Right cardiac atrium (tissue), 5 donors: Measurements from ENCODE around the gene SH2B3. TPM values are rescaled to one million over a fixed set of nuclear protein-coding genes. Genes with fewer than 3 reads are reported as not detected.
A peak's percentile ranks its signal among the peaks of the same experiment; 100 is the strongest.

Experiments used
- ATAC-seq, 2 donors: fragments of 200-7000 bp; cut with Tn5 transposase; one replicate each; pipeline versions ENCODE4 v1.8.0 to v1.9.1; 2020; ENCODE audit warnings: moderate library complexity in 2 of 2, mild to moderate bottlenecking in 1 of 2
- DNase-seq, 3 donors: peaks; one replicate each; pipeline ENCODE4 v3.0.0-alpha.2; 2020
- H3K27ac ChIP-seq: one replicate; pipeline ENCODE4 v1.5.1; 2013; ENCODE audit warnings: mild to moderate bottlenecking, low read length, control low read depth, moderate library complexity
- H3K27me3 ChIP-seq: one replicate; pipeline ENCODE4 v1.6.1; 2013; ENCODE audit not compliant: control insufficient read depth, insufficient read depth
- H3K4me1 ChIP-seq: one replicate; pipeline ENCODE4 v1.6.1; 2013; ENCODE audit warnings: low read length; ENCODE audit not compliant: control insufficient read depth, insufficient read depth
- H3K4me3 ChIP-seq: one replicate; pipeline ENCODE4 v1.5.1; 2013; ENCODE audit warnings: low read length, control low read depth
- H3K9me3 ChIP-seq: one replicate; pipeline ENCODE4 v1.6.1; 2013; ENCODE audit warnings: low read length; ENCODE audit not compliant: control insufficient read depth
- WGBS: extraction: QIAGEN DNeasy Blood & Tissue Kit; methylation state at CpG from one replicate; pipeline ENCODE4 v1.1.7; 2013; 5-methylcytosine and 5-hydroxymethylcytosine counted together
- intact Hi-C, 4 donors: fragments of 100-400 bp; cut with DNase I; formaldehyde crosslinking; loops; one replicate each; pipeline versions ENCODE4 v1.11.0 to v1.14.0; 2022 to 2023
- long read RNA-seq, 4 donors: library from polyadenylated mRNA; unstranded; transcript quantifications; one replicate each; pipeline ENCODE4 v2.0.0, GENCODE V29; 2020 to 2021
- polyA plus RNA-seq: library from polyadenylated mRNA; stranded (reverse); fragments of 200-250 nt; gene quantifications from one replicate; pipeline ENCODE4 v1.2.3, GENCODE V29; 2013
- total RNA-seq, 4 donors: library from RNA; stranded (reverse); fragmentation: NEBNext Ultra II Directional; extraction: Animal tissue kit (Norgen Biotek cat#: 25700); gene quantifications; one replicate each; pipeline ENCODE4 v1.2.1, GENCODE V29; 2021
- donor health status: healthy with polysubstance abuse.
- donor health status: DM: no; HTN: yes; CAD: no.
- donor health status: DM: no; HTN: no; CAD: no.
- donor health status: DM: no; HTN: yes; CAD: no; lungs with severe emphysema.
- donor health status: DM: yes; HTN: yes; CAD: no.

The SH2B3 gene
- 10 to 100 TPM; 24.9 to 31.2 (median 29.2) TPM for total RNA-seq
- polyA plus RNA-seq = 10.3 TPM
- long read RNA-seq, donor 1, full-length matches to known transcripts = 12 of 81 reads
- long read RNA-seq, donor 1, partial matches to known transcripts = 58 of 81 reads
- long read RNA-seq, donor 1, other reads (novel, unspliced or antisense) = 11 of 81 reads
- long read RNA-seq, donor 2, full-length matches to known transcripts = 12 of 24 reads
- long read RNA-seq, donor 2, partial matches to known transcripts = 10 of 24 reads
- long read RNA-seq, donor 2, other reads (novel, unspliced or antisense) = 2 of 24 reads
- long read RNA-seq, donor 3, partial matches to known transcripts = 74 of 76 reads
- long read RNA-seq, donor 3, other reads (novel, unspliced or antisense) = 2 of 76 reads
- long read RNA-seq, donor 4, full-length matches to known transcripts = 7 of 31 reads
- long read RNA-seq, donor 4, partial matches to known transcripts = 21 of 31 reads
- long read RNA-seq, donor 4, other reads (novel, unspliced or antisense) = 3 of 31 reads

DNA sequence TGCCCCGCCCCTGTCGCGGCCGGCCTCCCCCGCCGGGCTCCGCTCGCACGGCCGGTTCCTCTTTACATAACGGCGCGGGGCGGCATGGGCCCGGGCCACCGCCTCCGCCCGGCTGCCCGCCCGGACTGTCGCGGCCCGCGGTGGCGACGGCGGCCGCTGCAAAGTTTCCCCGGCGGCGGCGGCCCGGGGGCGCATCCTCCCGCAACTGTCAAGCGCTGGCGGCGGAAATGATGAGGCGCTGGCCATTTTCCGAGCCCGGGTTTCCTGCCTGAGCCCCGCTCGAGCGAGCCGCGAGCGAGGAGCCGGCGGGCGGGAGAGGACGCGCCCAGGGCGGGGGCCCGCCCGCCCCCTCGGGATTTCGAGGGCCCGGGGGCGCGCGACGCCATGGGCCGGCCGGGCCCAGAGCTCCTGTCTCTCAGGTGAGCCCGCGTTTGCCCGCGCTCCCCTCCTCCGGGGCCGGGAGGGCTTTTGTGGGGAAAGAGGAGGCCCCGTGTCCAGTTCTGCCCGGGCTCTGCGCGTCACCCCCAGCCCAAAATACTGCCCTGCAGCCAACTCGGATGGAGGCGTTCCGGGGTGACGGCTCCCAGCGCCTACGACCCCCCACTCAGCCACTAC lies at the start of gene SH2B3:
TSS of gene SH2B3 (plus strand) at position 65 of the 615 bp plus-strand sequence. CDS start 12,223 bp downstream, outside the sequence.
- Histone ChIP-seq H3K4me1 (peaks cover 27% of the 10 kb centered on the region), H3K9me3 (no peaks in the 10 kb centered on the region), H3K27me3 (no peaks in the 10 kb centered on the region), H3K27ac (peak within 1 kb of the TSS; percentile 75), H3K4me3 (peak within 1 kb of the TSS; percentile 79)
- intact Hi-C loops = loop anchor here in 1 of 4 donors (5.0 kb wide), 1 partner anchor 41 kb away; no protein-coding TSS in a partner anchor
- peak in 2 of 3 donors; percentile 80 to 93 for DNase-seq
- under 1% methylated on average over 80 of the region's 80 CpGs for WGBS
- ATAC-seq = peak; percentile 0 to 3

- DNase-seq (peak in 1 of 3 donors; percentile 43), ATAC-seq (no peak)
- H3K27ac ChIP-seq = no peak overlapping the region
- no peak overlapping the region for H3K4me3 ChIP-seq
- intact Hi-C loops = no loop called here
- 64% methylated on average over 11 of the region's 11 CpGs for WGBS
- H3K27me3 ChIP-seq = no peaks in the 10 kb centered on the region
- no peaks in the 10 kb centered on the region for H3K4me1 ChIP-seq
- no peaks in the 10 kb centered on the region for H3K9me3 ChIP-seq
Measured at GRCh38 chr12:111359231-111359913, 46.4 kb upstream of the SH2B3 start.

GRCh38 chr12:111359914-111360276 lies 45.8 kb upstream of the SH2B3 start:
- no peak for ATAC-seq
- H3K9me3 ChIP-seq = no peaks in the 10 kb centered on the region
- intact Hi-C loops = no loop called here
- H3K4me3 ChIP-seq = no peak overlapping the region
- no peak overlapping the region for H3K27ac ChIP-seq
- no peak for DNase-seq
- no peaks in the 10 kb centered on the region for H3K27me3 ChIP-seq
- WGBS = 61% methylated on average over 5 of the region's 5 CpGs
- no peaks in the 10 kb centered on the region for H3K4me1 ChIP-seq

- no peaks in the 10 kb centered on the region for H3K9me3 ChIP-seq
- no peaks in the 10 kb centered on the region for H3K4me1 ChIP-seq
- ATAC-seq (no peak), DNase-seq (peak in 1 of 3 donors; percentile 46)
- H3K27me3 ChIP-seq = no peaks in the 10 kb centered on the region
- intact Hi-C loops = no loop called here
- WGBS = 70% methylated on average over 9 of the region's 9 CpGs
- H3K27ac ChIP-seq = no peak overlapping the region
- no peak overlapping the region for H3K4me3 ChIP-seq
Measured at GRCh38 chr12:111360325-111360930, 45.3 kb upstream of the SH2B3 start.

- no peaks in the 10 kb centered on the region for H3K4me1 ChIP-seq
- H3K27ac ChIP-seq = no peak overlapping the region
- 50% methylated on average over 13 of the region's 13 CpGs for WGBS
- DNase-seq (no peak), ATAC-seq (no peak)
- intact Hi-C loops = no loop called here
- no peaks in the 10 kb centered on the region for H3K27me3 ChIP-seq
- no peaks in the 10 kb centered on the region for H3K9me3 ChIP-seq
- no peak overlapping the region for H3K4me3 ChIP-seq
Measured at GRCh38 chr12:111361073-111361716, 44.5 kb upstream of the SH2B3 start.

GRCh38 chr12:111361717-111362576 lies 43.8 kb upstream of the SH2B3 start:
- Histone ChIP-seq H3K4me3 (no peak overlapping the region), H3K27me3 (no peaks in the 10 kb centered on the region), H3K9me3 (no peaks in the 10 kb centered on the region), H3K4me1 (no peaks in the 10 kb centered on the region), H3K27ac (no peak overlapping the region)
- DNase-seq (peak in 1 of 3 donors; percentile 61), ATAC-seq (peak; percentile 33 to 42)
- intact Hi-C loops = no loop called here
- 53% methylated on average over 18 of the region's 18 CpGs for WGBS

DNA sequence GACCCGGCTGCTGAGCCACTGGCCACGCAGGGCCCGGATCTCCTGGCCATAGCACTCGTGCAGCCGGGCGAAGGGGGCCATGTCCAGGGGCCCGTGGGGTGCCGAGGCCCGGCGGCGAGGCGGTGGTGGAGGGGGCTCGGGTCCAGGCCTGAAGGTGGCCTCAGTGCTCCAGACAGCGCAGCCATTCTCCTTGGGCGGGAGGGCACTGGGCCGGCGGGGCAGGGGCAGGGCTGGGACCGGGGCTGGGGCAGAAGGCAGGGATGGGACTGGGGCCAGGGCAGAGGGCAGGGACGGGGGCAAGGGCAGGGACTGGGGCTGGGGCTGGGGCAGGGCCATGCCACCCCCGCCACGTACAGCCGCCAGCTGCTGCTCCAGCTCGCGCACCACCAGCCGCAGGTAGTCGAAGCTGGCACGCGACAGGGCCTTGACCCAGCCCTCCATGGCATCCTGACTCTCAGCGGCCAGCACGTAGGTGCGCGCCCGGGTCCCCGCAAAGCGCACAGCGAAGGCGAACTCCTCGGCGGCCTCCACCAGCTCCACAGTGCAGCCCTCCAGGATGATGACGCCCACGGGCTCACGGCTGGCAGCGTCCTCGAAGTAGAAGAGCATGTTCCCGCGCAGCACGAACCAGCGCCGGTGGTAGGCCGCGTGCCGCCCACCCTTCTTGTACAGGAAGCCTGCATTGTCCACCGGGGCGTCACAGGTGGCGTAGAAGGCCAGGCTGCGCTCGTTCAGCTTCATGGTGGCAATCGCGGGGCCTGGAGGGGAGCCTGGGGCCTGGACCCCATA lies 42.8 kb upstream of the SH2B3 start:
- Histone ChIP-seq H3K4me3 (no peak overlapping the region), H3K4me1 (no peaks in the 10 kb centered on the region), H3K27me3 (no peaks in the 10 kb centered on the region), H3K27ac (no peak overlapping the region), H3K9me3 (no peaks in the 10 kb centered on the region)
- intact Hi-C loops = no loop called here
- WGBS = 95% methylated on average over 59 of the region's 59 CpGs
- DNase-seq (peak in 2 of 3 donors; percentile 58 to 70), ATAC-seq (peak; percentile 3)

DNA sequence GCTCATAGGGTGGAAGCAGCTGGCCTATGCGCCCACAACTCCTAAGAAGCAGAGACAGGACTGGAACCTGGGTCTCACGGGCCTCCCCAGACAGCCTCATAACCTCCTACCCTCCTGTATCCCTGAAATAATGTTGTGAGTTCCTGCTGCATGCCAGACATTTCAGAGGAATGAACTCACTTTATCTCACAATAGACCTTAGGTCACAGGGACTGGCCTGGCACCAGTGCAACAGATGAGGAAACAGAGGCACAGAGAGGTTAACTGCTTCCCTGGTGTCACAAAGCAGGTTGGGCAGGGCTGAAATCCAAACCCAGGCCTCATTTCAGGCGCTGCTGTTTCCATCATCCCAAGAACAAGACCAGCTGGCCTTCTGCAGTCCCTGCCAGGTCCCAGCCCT lies 42.1 kb upstream of the SH2B3 start:
- 72% methylated on average over 3 of the region's 3 CpGs for WGBS
- no peak overlapping the region for H3K4me3 ChIP-seq
- DNase-seq = no peak
- intact Hi-C loops = no loop called here
- no peak for ATAC-seq
- H3K9me3 ChIP-seq = no peaks in the 10 kb centered on the region
- H3K27ac ChIP-seq = no peak overlapping the region
- no peaks in the 10 kb centered on the region for H3K27me3 ChIP-seq
- H3K4me1 ChIP-seq = no peaks in the 10 kb centered on the region

- no peaks in the 10 kb centered on the region for H3K27me3 ChIP-seq
- no peaks in the 10 kb centered on the region for H3K4me1 ChIP-seq
- ATAC-seq (no peak), DNase-seq (no peak)
- no peak overlapping the region for H3K27ac ChIP-seq
- 93% methylated on average over 10 of the region's 10 CpGs for WGBS
- intact Hi-C loops = no loop called here
- no peak overlapping the region for H3K4me3 ChIP-seq
- H3K9me3 ChIP-seq = no peaks in the 10 kb centered on the region
Measured at GRCh38 chr12:111366075-111366474, 39.6 kb upstream of the SH2B3 start.
